Superior temporal gyrus (tissue), 1 donor: ENCODE data around the gene KLF3.

Experiments used
- DNase-seq: peaks from one replicate; pipeline ENCODE4 v3.0.0-alpha.2; 2016; ENCODE audit errors: extremely low spot score

KLF3 gene

DNA sequence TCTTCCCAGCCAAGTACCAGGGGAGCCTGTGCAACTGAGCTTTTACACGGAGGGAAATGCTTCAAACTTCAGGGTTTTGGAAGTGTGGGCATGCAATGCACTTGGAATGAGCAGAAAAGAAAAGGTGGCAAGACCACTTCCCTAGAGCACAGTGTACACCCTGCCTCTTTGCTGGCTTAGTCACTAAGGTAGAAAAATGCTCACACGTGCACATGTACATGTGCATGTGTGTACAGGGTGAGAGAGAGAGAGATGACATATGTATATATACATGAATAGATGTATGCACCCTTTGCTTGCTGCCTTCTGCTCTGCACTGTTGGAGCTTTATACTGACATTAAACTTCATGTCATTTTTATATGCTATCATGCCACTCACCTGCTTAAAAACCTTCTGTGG, 7.9 kb upstream of the KLF3 start:
- DNase-seq: no peak

DNA sequence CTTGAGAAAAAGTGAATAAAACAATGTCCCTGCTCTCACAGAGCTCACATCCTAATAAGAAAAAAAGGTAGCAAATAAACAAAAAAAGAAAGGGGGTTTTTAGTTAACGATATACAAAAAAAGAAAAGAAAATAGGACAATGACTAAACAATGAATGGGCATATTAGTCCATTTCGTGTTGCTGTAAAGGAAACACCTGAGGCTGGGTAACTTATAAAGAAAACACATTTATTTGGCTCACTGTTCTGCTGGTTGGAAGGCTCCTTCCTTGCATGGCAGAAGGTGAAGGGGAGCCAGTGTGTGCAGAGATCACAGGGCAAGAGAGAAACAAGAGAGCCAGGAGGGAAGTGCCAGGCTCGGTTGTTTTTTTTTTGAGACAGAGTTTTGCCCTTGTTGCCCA, 4.7 kb upstream of the KLF3 start:
- DNase-seq: no peak

DNA sequence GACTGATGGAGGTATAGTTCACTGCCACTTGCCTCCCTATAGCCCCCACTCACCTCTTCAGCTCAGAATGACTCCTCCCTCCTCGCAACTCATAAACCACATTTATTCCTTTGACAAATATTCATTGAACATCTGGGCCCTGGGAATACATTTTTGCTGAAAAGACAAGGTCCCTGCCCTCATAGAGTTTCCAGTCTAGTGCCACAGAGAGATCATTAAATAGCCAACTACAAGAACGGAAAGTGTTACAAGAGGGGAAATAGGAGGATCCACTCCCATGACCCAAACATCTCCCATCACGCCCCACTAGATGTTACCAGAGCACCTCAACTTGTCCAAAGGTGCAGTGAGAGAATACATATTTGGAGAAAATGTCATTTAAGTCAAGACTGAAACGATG, 3.2 kb upstream of the KLF3 start:
- no peak for DNase-seq

GRCh38 chr4:38661371-38661770, 2.6 kb upstream of the KLF3 start:
- DNase-seq: no peak

DNA sequence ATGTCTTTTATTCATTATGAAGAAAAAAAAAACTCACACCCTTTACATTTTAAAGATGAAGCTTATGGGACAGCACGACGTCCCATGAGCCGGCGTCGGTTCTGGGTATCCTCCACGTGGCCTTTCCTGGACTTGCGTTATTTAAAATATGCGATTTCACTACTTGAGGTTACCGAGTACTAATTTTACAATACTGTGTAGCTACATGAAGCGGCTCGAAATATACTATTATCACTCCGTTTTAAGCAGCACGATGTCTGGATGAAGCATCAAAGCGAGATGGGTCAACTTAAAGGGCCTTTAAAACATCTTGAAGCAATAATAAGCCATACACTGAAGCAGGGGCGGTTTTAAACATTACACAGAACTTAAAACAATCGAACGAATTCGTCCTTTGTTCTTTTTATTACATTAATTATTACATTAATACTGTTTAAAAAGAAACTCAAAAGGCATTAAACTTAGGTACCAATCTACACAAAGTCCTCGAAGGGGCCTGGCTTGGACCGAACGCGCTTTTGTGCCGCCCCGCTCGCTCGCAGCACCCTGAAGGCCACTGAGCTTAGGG, 1.4 kb upstream of the KLF3 start:
- no peak for DNase-seq

DNA sequence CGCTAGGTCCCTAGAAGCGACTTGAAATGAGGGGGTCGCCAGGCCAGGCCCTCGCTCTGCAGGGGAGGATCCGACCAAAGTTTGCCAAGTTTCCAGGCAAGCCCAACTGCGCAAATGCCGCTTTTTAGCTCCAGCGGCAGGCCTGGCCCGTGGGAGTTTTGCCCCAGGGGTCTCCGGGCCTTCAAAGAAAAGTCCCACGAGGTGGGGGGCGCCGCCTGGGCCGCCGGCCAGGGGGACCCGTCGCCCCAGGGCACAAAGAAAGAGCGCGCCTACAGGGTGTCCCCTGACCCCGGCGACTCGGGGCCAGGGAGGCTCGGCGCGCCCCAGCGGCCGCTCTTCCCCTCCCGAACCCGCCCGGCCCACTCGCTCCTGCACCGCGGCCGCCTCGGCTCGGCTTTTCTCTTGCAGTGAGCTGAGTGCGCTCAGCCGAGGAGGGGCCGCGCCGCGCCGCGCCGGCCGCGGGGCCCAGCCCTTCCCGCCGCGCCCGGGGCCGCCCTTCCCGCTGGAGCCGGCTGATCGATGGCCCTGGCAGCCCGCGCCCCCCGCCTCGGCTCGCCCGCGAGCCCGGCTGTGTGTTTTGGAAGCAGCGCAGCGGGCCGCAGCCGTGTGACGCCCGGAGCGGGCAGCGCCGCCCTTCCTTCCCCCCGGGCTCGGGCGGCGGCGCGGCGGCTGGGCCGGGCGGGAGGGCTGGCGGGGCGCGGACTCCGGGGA, 754 bp upstream of the KLF3 start:
- DNase-seq: peak; percentile 40

GRCh38 chr4:38664706-38665401, 855 bp downstream of the KLF3 start:
- peak; percentile 82 for DNase-seq

DNA sequence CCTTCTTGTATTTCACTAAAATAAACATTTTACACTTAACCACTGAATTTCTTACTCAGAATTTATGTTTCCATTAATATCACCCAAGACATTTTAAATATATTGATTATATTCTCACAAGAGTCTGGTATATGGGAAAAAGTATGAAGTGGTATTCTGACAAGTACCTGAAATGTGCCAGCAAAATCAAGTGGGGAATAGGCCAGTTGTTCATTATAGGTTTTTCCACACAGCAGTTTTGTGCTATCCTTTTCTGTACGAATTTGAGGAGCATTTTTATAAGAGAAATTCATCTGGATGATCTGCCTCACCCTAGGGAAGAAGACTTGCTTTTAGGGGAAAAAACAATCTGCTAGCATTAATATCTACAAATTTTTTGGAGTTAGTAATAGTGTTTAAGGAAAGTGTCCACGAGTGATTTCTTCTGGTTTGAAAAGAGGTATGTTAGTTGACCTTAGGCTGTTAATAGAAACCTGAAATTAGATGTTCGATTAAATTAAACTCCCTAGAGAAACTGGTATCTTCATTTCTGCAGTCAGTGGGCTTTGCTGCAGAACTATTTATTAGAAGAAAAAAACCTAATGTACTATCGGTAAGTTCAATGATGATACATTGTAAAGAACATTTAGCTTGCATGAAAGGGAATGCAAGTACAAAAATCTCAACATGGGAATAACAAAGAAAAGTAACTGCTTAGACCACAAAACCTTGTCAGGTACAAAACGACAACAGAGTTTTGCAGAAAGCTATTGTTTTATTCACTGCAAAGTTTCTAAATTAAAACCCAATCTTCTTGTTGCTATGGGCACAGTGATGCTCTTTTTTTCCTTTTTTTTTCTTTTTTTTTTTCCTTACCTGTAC, 1.8 kb downstream of the KLF3 start:
- DNase-seq: peak; percentile 75

- no peak for DNase-seq
These were observed 2.7 kb downstream of the KLF3 start for GRCh38 chr4:38666766-38667084.

DNA sequence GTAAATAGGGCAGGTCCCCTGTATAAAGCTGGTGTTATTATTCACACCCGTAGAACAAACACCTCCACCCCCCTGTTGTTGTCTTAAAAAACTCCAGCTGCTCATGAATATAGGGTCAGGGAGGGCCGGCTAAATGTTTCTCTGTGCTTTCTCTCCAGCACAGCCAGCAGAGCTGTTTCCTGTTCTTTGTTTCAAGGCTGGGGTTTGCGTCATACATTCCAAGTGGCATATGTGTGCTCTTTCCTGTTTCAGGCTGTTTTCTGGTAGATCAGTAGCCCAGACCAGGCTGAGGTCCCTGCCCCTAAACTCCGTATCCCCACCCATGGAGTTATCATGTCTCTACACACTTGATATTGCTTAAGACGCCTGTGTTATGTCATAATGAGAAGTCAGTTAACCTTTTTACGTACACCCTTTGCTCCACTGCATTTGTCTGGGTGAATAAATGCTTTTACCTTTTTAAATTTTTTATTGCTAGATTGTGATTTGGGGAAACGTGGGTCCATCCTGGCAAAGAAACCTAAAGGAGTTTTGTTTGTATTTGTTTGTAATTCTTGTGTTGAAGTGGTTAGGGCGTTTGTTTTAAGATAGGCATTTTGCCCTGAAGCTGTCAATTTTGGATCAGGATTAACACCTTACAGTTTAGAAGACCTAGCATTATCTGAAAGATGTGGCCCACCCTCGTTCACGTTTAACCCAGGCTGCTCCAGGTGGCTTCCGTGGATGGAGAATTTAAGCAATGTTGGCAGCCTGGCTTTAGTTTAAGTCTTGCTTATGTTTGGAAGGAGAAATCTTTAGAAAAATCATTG, 3.3 kb downstream of the KLF3 start:
- DNase-seq: peak; percentile 88

DNA sequence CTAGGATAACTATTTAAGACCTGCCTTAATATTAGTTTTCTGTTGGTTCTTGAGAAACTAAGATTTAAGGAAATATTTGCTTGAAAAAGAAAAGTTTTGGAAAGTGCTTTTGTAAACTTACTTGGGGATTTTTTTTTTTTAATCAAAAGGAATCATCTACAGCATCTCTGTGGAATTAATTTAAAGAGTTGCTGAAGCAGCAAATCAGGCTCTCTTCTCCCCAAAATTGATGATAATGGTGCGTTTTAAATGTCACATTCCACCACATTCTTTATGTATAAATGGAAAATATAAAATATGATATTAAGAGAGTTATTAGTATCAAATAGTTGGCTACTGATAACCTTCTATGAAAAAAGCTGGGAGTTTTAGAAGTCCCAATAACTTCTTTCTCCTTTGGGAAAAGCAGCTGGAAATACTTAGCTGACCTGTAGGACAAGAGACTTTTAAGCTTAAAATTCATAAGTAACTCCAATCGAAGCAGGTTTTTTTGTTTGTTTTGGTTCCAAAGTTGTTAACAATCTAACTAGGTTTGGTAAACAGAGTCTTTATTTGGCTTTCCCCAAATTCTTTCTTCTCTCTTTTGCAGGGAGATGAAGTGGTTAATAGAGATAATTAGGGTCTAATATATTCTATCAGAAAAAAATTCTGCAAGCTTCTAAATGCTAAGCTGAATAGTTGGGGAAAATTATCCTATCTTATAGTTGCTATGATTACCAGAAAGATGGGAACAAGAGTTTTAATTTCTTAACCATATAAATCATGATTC, 4.4 kb downstream of the KLF3 start:
- DNase-seq: no peak

DNA sequence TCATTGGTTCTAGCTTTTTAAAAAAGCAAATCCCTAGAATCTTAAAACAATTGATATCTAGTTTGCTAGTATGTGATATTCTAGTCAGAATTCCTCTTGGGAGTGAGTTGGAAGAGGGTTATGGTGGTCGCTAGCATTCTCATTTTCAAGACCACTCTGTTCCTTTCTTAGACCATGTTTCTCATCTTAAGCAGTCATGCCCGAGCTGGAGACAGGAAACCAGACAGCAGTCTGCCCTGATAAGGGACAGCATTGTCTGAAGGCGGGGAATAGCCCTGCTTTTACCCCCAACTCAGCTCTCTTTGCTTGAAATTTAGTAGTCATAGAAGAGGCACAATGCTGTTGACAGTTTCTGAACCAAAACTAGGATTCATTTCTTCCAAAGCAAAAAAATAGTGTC, 5.2 kb downstream of the KLF3 start:
- peak; percentile 41 for DNase-seq

DNA sequence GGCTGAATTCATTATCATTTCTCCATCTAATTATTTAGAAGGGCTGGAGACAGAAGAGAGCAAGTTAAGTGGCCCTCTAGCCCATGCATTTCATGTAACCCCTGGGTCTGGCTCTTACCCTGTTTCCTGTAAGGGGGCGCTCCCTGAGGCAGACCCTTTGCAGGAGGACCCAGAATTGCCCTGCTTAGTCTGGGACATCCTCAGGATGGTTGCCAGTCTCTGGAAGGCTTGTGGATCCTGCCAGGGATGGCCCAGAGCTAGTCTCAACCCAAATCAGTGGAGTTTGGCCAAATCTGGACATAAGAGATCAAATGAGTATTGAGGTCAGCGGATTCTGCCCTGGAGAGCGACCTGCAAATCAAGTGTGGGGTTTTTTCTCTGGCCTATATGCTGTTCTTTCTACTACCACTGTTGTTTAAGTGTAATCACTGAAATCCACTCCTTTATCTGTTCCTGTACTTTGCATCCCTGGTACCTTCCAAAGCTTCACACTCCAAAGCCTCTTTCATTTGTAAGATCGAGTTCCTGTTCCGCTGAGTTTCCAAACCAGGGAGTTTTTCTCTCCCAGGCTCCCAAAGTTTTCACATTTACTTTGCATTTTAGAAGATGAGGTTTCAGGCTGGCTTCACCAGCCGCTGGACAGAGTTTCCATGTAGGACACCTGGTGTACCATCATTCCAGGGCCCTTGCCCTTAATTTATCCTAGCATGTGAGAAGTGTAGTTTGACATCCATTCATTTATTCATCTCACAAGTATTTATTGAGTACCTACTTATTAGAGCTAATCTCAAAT, 6.3 kb downstream of the KLF3 start:
- no peak for DNase-seq

- DNase-seq: no peak
These were observed 7.1 kb downstream of the KLF3 start for GRCh38 chr4:38670939-38671591.

DNA sequence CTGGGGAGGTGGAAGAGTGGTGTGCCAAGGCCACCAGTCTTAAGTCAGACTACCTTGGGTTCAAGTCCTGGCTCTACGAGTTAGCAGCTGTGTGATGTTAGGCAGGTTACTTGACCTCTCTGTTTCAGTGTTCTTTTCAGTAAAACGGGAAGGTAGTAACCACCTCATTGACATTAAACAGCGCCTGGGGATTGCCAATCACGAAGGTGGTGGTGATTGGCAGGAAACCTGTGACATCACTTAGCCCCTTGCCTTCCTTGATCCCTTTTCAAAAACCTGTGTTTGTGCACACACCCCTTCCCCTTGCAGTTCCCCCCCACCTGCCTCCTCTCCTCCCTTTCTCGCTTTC, 7.6 kb downstream of the KLF3 start:
- DNase-seq: no peak

DNA sequence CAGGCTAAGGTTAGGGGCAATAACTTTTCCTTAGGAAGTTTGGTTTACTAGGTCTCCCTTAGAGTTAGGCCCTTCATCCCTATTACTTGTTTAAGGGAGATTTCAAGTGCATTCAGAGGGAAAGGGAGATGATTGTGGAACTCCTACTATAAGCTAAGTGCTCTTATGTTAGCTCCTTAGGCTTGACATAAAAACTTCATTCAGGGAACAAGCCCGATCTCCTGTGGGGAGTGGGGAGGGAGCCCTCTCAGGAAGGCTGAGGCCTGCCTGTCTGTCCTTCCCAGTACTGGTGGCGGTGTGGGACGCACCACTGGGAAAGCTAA, 8.0 kb downstream of the KLF3 start:
- no peak for DNase-seq

DNA sequence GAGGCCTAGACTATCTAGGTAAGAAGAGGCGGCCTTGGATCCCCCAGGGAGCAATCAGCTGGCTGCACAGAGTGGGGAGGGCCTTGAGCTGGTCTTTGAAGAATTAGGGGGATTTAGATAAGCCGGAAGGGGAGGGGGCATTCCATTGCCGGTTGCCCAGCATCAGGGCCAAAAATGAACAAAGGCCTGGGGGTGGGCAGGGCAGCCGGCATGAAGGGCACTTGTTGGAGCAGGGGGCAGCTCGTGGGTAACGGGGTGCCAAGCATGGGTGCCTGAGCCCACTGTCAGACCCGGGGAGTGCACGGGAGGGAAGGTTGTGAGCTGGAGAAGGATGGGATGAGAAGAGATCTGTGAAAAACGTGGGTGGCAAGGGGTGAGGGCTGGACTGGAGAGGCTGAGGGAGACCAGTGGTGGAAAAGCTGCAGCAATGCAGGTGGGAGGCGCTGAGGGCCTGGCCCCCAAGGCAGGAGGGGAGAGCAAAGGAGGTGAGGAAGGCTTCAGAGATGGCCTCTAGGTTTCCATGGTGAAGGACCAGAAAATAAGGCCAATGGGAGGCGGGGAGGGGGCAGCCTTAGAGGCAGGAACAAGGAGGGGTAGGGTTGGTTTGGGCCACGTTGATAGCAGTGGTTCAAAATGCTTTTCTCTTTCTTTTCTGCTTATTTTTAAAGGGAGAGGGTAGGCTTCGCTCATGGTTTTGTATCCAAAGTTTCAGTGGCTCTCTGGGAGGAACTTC, 8.6 kb downstream of the KLF3 start:
- no peak for DNase-seq

DNA sequence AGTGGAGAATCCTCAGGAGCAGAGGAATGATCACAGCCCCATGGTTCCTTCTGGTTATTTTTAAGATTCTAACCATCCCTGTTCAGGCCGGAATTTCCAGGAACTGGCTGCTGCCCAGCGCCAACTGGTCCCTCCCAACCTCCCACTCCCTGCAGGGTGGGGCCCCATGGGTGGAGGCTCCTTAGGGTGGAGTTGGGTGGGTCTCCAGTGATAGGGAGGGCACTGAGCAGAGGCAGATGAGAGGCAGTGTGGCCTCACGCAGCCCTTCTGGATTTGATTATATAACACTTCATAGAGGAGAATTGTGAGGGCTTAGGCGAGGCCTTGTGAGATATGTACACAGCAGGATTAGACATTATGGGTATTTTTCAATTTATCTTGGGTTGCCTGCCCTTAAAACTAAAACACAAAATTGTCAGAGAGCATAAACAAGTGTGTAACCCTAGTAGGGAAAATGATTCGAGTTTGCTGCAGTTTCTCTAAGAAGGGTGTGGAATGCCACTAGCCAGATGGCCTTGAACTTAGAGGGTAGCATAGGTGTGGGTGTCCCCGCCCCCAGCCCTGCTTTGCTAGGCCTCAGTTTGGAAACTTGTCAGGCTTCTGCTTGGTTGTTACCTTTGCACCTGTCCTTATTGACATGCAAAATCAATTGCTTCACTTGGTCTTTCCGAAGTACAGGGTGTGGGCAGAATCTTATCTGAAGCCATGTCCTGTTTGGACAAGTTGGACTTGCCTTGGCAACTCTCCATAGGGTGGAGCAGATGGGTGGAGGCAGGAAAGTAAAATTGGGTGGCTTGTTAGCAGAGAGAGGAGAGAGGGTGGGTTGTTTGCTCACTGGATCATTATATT, 9.4 kb downstream of the KLF3 start:
- no peak for DNase-seq
